GM12878 (cell line): ENCODE measurements around the gene ZNF367. TPM values are rescaled to one million over a fixed set of nuclear protein-coding genes. Genes with fewer than 3 reads are reported as not detected.

Source experiments
- ATAC-seq: fragments of 200-7000 bp; cut with Tn5 transposase; 3 replicates; pipeline ENCODE4 v1.9.1; 2020; ENCODE audit warnings: mild to moderate bottlenecking, moderate library complexity
- BruUV-seq: library from RNA; stranded (reverse); fragments of 400-500 nt; replicated peaks from 2 replicates; lab custom pipeline; 2021; lab: Mats Ljungman, UMichigan
- CTCF ChIA-PET: fragments of 300-600 bp; sonication (Branson Sonifier 250); formaldehyde crosslinking; extraction: SDS; loops from one replicate; lab custom pipeline; 2021; ENCODE audit warnings: inconsistent platforms; lab: Yijun Ruan, JAX
- POLR2A ChIA-PET: fragments of 350-600 bp; formaldehyde crosslinking; extraction: SDS; loops from one replicate; lab custom pipeline; 2021; ENCODE audit warnings: inconsistent platforms; lab: Charles Lee
- RAD21 ChIA-PET: fragments of 300-600 bp; sonication (Branson Sonifier 250); formaldehyde crosslinking; loops from one replicate; lab custom pipeline; 2023; ENCODE audit warnings: antibody characterized with exemption; ENCODE audit not compliant: unreplicated experiment; lab: Charles Lee
- SMC1A ChIA-PET: fragments of 300-600 bp; sonication (Branson Sonifier 250); formaldehyde crosslinking; loops from one replicate; lab custom pipeline; 2023; ENCODE audit not compliant: unreplicated experiment, uncharacterized antibody; lab: Charles Lee
- DNase-seq: peaks from one replicate; pipeline ENCODE4 v3.0.0-alpha.2; 2011; ENCODE audit warnings: low read depth, low spot score
- FAIRE-seq: peaks from 3 replicates; lab custom pipeline; 2011; peaks lifted over from hg19 to GRCh38; lab: Jason Lieb, UNC
- H2AFZ ChIP-seq: 2 replicates; pipeline ENCODE4 v1.6.0; 2011; ENCODE audit warnings: low read depth, low read length, control low read depth; ENCODE audit not compliant: control insufficient read depth
- H3K27ac ChIP-seq: 2 replicates; pipeline ENCODE4 v1.5.1; 2011; ENCODE audit warnings: control low read depth; ENCODE audit not compliant: control insufficient read depth, insufficient read depth
- H3K27me3 ChIP-seq, 2 experiments: replicated peaks in 1 of 2; 2 replicates each; pipeline versions ENCODE4 v1.6.0 to v1.6.1; 2011; ENCODE audit warnings: low read length in 1 of 2; ENCODE audit not compliant: control insufficient read depth in 2 of 2, insufficient read depth in 2 of 2
- H3K36me3 ChIP-seq, 2 experiments: 2 replicates each; pipeline ENCODE4 v1.5.1; 2011; ENCODE audit warnings: low read length in 1 of 2; ENCODE audit not compliant: control insufficient read depth in 2 of 2, insufficient read depth in 2 of 2
- H3K4me1 ChIP-seq: 2 replicates; pipeline ENCODE4 v1.6.1; 2011; ENCODE audit warnings: mild to moderate bottlenecking, low read length, moderate library complexity, mixed read lengths; ENCODE audit not compliant: control insufficient read depth, insufficient read depth
- H3K4me2 ChIP-seq: 2 replicates; pipeline ENCODE4 v1.6.0; 2011; ENCODE audit warnings: control low read depth; ENCODE audit not compliant: control insufficient read depth, insufficient read depth
- H3K4me3 ChIP-seq: fragments of 200-600 bp; sonication (generic); 2 replicates; pipeline ENCODE4 v1.5.1; 2016
- H3K79me2 ChIP-seq: 2 replicates; pipeline ENCODE4 v1.6.0; 2011; ENCODE audit warnings: low read length; ENCODE audit not compliant: control insufficient read depth, insufficient read depth
- H3K9ac ChIP-seq: 2 replicates; pipeline ENCODE4 v1.8.0; 2011; ENCODE audit warnings: low read length, control low read depth, mixed read lengths; ENCODE audit not compliant: control insufficient read depth, insufficient read depth
- H3K9me3 ChIP-seq: replicated peaks from 3 replicates; pipeline ENCODE4 v1.5.1; 2011; ENCODE audit warnings: mild to moderate bottlenecking, low read length; ENCODE audit not compliant: control insufficient read depth, insufficient read depth
- H4K20me1 ChIP-seq: 2 replicates; pipeline ENCODE4 v1.6.0; 2011; ENCODE audit not compliant: control insufficient read depth, insufficient read depth
- CEBPB ChIP-seq, 2 experiments: fragments of 150-350 bp in 1 of 2; IDR thresholded peaks; 2 replicates each; pipeline ENCODE4 v1.6.1; 2012 to 2014; ENCODE audit warnings: low read depth in 2 of 2, low read length in 2 of 2, borderline replicate concordance in 1 of 2, inconsistent platforms in 1 of 2
- CREB1 ChIP-seq: IDR thresholded peaks from 2 replicates; pipeline ENCODE4 v1.6.1; 2012; ENCODE audit warnings: low read depth, mild to moderate bottlenecking, inconsistent platforms
- HDAC6 ChIP-seq: fragments of 200-600 bp; sonication (generic); IDR thresholded peaks from one replicate; pipeline ENCODE4 v1.8.0; 2017; ENCODE audit warnings: antibody characterized with exemption; ENCODE audit not compliant: unreplicated experiment
- MYC ChIP-seq: IDR thresholded peaks from 2 replicates; pipeline ENCODE4 v1.6.1; 2011; ENCODE audit warnings: mild to moderate bottlenecking, low read length, moderate library complexity, inconsistent platforms; ENCODE audit not compliant: insufficient read depth, insufficient replicate concordance, insufficient read length, severe bottlenecking
- WRNIP1 ChIP-seq: IDR thresholded peaks from 2 replicates; pipeline ENCODE4 v1.6.1; 2011; ENCODE audit warnings: low read depth, low read length, improper control_type of control experiment, borderline replicate concordance
- ZZZ3 ChIP-seq: IDR thresholded peaks from 2 replicates; pipeline ENCODE4 v1.6.1; 2011; ENCODE audit warnings: low read depth; ENCODE audit not compliant: control insufficient read depth, insufficient read length
- WGBS: methylation state at CpG from one replicate; pipeline ENCODE4 v1.1.6; 2016; ENCODE audit warnings: low lambda C conversion rate; ENCODE audit not compliant: insufficient replicate concordance, insufficient coverage; ENCODE audit errors: missing lambda C conversion rate; 5-methylcytosine and 5-hydroxymethylcytosine counted together
- in situ Hi-C: fragments of 300-500 bp; cut with MboI; formaldehyde crosslinking; loops from 9 replicates; pipeline ENCODE4 v1.14.3; 2018; ENCODE audit warnings: mixed read lengths
- intact Hi-C: fragments of 100-400 bp; cut with micrococcal nuclease; formaldehyde crosslinking; loops from one replicate; pipeline ENCODE4 v1.14.2; 2022; ENCODE audit not compliant: unreplicated experiment
- polyA plus RNA-seq, 11 experiments: library from polyadenylated mRNA; depleted of rRNA in 4 of 11; unstranded in 6 of 11; stranded (reverse) in 5 of 11; fragments of >200 nt; fragmentation: Nextera tagmentation in 4 of 11; fragmentation: Illumina TruSeq in 1 of 11; extraction: Ambion mirVana in 4 of 11; extraction: Trizol in 1 of 11; gene quantifications; 1 replicate in 1 of 11; 2 replicates in 10 of 11; pipeline versions ENCODE4 v1.2.1 to v1.2.3, GENCODE V29; 2011 to 2016; ENCODE audit warnings: inconsistent platforms in 2 of 11, missing spikeins in 2 of 11, low read depth in 1 of 11
- total RNA-seq, 4 experiments: library from RNA; depleted of rRNA in 3 of 4; stranded (reverse); fragments of >200 nt in 3 of 4; fragmentation: Illumina TruSeq in 1 of 4; extraction: Trizol in 1 of 4; gene quantifications; 2 replicates each; pipeline versions ENCODE4 v1.2.1 to v1.2.3, GENCODE V29; 2013 to 2021
- TF ChIP-seq, protein P1 (sequence below): fragments of 450-650 bp; formaldehyde crosslinking; IDR thresholded peaks from 2 replicates; pipeline ENCODE4 v1.4.0; 2020; ENCODE audit warnings: mild to moderate bottlenecking, moderate library complexity
- TF ChIP-seq, protein P2 (sequence below), 3 experiments: IDR thresholded peaks in 2 of 3; conservative IDR thresholded peaks in 1 of 3; 2 replicates each; pipeline ENCODE4 v1.5.1; 2011; ENCODE audit warnings: low read depth in 3 of 3, low read length in 3 of 3, mild to moderate bottlenecking in 3 of 3, control low read depth in 2 of 3, moderate library complexity in 2 of 3, inconsistent platforms in 1 of 3, mixed read lengths in 1 of 3; ENCODE audit not compliant: control insufficient read depth in 2 of 3, insufficient read depth in 1 of 3; ENCODE audit errors: extremely low read depth in 1 of 3

ZNF367 gene
- total and polyA plus RNA-seq, 10 of the 15 experiments (the other 5 are each of a cell fraction or from before 2014, with no cell fraction given): 2.9 to 16.3 (median 11.1) TPM

DNA sequence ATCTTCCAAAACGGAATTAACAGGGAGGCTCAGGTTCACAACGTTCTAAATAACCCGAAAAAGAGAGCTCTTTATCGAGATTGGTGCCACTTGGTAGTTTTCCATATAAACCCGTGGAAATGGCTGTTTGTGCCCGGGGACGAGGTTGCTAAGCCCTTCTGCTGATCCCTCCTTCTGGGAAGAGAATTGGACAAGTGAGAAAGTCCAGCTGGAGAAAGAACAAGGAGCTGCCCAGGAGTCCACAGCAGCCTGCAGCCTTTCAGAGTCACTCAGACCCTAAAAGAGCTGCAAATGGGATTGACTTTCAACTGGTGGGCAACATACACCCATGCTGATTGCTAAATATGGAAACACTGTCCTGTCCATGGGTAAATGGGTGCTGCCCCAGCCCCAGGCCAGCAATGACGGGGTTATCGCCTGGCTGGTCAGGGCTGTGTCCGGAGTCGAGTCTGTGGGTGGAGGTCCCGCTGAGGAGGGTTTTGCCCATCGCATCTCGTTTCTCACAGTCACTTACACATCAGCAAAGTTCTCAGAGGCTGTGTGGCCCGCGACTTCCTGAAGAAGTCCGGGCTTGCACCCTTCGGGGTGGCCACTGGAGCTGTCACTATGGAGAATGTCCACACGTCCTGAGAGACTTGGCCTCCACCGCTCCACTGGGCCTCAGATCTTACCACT, 75.5 kb downstream of the ZNF367 start:
- Histone ChIP-seq H3K9me3 (no peaks in the 10 kb centered on the region), H3K27ac (no peak overlapping the region), H2AFZ (no peak overlapping the region), H3K9ac (no peak overlapping the region), H3K4me3 (no peak overlapping the region), H3K4me2 (no peak overlapping the region), H3K36me3 (no peaks in the 10 kb centered on the region), H4K20me1 (no peaks in the 10 kb centered on the region), H3K27me3 (no peaks in the 10 kb centered on the region), H3K79me2 (no peaks in the 10 kb centered on the region), H3K4me1 (no peaks in the 10 kb centered on the region)
- in situ Hi-C loops: no loop called here
- DNase-seq (no peak), FAIRE-seq (no peak), ATAC-seq (no peak)
- RAD21 ChIA-PET: interaction anchor here (0.9 kb wide), 1 partner anchor 93 kb away, joined by 3 read pairs; no protein-coding TSS in a partner anchor
- intact Hi-C loops: no loop called here
- SMC1A ChIA-PET: interaction anchor here (0.7 to 2.2 kb wide), 3 partner anchors 16 to 283 kb away, joined by 3 to 9 read pairs (median 4); no protein-coding TSS in a partner anchor
- POLR2A ChIA-PET: no interaction called here
- CTCF ChIA-PET: interaction anchor here (2.2 kb wide), 1 partner anchor 15 kb away, joined by 8 read pairs; no protein-coding TSS in a partner anchor
- no TSS peak for BruUV-seq
- WGBS: 63% methylated on average over 20 of the region's 20 CpGs
- no peak for TF ChIP-seq CREB1
- TF ChIP-seq MYC: no peak
- no peak for TF ChIP-seq HDAC6
- TF ChIP-seq CEBPB (IDR thresholded peaks at IDR 0.05; ENCODE audit: borderline replicate concordance in 1 of 2, low read depth in 2 of 2, low read length in 2 of 2): no peak
- no peak for TF ChIP-seq WRNIP1
- no peak for TF ChIP-seq ZZZ3
- TF ChIP-seq, protein P1, sequence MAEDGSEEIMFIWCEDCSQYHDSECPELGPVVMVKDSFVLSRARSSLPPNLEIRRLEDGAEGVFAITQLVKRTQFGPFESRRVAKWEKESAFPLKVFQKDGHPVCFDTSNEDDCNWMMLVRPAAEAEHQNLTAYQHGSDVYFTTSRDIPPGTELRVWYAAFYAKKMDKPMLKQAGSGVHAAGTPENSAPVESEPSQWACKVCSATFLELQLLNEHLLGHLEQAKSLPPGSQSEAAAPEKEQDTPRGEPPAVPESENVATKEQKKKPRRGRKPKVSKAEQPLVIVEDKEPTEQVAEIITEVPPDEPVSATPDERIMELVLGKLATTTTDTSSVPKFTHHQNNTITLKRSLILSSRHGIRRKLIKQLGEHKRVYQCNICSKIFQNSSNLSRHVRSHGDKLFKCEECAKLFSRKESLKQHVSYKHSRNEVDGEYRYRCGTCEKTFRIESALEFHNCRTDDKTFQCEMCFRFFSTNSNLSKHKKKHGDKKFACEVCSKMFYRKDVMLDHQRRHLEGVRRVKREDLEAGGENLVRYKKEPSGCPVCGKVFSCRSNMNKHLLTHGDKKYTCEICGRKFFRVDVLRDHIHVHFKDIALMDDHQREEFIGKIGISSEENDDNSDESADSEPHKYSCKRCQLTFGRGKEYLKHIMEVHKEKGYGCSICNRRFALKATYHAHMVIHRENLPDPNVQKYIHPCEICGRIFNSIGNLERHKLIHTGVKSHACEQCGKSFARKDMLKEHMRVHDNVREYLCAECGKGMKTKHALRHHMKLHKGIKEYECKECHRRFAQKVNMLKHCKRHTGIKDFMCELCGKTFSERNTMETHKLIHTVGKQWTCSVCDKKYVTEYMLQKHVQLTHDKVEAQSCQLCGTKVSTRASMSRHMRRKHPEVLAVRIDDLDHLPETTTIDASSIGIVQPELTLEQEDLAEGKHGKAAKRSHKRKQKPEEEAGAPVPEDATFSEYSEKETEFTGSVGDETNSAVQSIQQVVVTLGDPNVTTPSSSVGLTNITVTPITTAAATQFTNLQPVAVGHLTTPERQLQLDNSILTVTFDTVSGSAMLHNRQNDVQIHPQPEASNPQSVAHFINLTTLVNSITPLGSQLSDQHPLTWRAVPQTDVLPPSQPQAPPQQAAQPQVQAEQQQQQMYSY (CRISPR knock-in tag): no peak
- TF ChIP-seq, protein P2, sequence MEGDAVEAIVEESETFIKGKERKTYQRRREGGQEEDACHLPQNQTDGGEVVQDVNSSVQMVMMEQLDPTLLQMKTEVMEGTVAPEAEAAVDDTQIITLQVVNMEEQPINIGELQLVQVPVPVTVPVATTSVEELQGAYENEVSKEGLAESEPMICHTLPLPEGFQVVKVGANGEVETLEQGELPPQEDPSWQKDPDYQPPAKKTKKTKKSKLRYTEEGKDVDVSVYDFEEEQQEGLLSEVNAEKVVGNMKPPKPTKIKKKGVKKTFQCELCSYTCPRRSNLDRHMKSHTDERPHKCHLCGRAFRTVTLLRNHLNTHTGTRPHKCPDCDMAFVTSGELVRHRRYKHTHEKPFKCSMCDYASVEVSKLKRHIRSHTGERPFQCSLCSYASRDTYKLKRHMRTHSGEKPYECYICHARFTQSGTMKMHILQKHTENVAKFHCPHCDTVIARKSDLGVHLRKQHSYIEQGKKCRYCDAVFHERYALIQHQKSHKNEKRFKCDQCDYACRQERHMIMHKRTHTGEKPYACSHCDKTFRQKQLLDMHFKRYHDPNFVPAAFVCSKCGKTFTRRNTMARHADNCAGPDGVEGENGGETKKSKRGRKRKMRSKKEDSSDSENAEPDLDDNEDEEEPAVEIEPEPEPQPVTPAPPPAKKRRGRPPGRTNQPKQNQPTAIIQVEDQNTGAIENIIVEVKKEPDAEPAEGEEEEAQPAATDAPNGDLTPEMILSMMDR (IDR thresholded peaks at IDR 0.05 in 2 of 3, conservative IDR thresholded peaks at IDR 0.05 in 1 of 3; ENCODE audit: control insufficient read depth in 2 of 3, extremely low read depth in 1 of 3, insufficient read depth in 1 of 3, low read depth in 3 of 3, low read length in 3 of 3): no peak
